Karpas-422 (cell line): Measurements from ENCODE around the gene PSMB2. TPM values are rescaled to one million over a fixed set of nuclear protein-coding genes. Genes with fewer than 3 reads are reported as not detected.
A peak's percentile ranks its signal among the peaks of the same experiment; 100 is the strongest.
"Not testable (repeated sequence)": the region's sequence is repeated elsewhere in the genome, so short reads cannot be mapped to it uniquely, and the experiment has no call there.

Source experiments
- DNase-seq: peaks from one replicate; pipeline ENCODE4 v3.0.0-alpha.2; 2015
- H2AFZ ChIP-seq: fragments of 200-600 bp; sonication (generic); 2 replicates; pipeline ENCODE4 v1.6.1; 2014; ENCODE audit warnings: antibody characterized with exemption, low read length, mixed read lengths
- H3K27ac ChIP-seq: fragments of 200-600 bp; sonication (generic); 2 replicates; pipeline ENCODE4 v1.5.1; 2014; ENCODE audit warnings: mild to moderate bottlenecking, low read length, moderate library complexity
- H3K27me3 ChIP-seq: fragments of 200-600 bp; sonication (generic); 2 replicates; pipeline ENCODE4 v1.6.1; 2014; ENCODE audit warnings: low read length, mixed read lengths
- H3K36me3 ChIP-seq: fragments of 200-600 bp; sonication (generic); 2 replicates; pipeline ENCODE4 v1.6.1; 2014; ENCODE audit warnings: low read length, mixed read lengths; ENCODE audit not compliant: insufficient read depth
- H3K4me1 ChIP-seq: fragments of 200-600 bp; sonication (generic); 2 replicates; pipeline ENCODE4 v1.6.1; 2014; ENCODE audit warnings: mild to moderate bottlenecking, low read length, mixed read lengths
- H3K4me2 ChIP-seq: fragments of 200-600 bp; sonication (generic); 2 replicates; pipeline ENCODE4 v1.6.1; 2014; ENCODE audit warnings: low read length, low read depth, mild to moderate bottlenecking; ENCODE audit not compliant: poor library complexity, severe bottlenecking
- H3K4me3 ChIP-seq: fragments of 200-600 bp; sonication (generic); 2 replicates; pipeline ENCODE4 v1.5.1; 2014; ENCODE audit warnings: mild to moderate bottlenecking, antibody characterized with exemption, low read length, mixed read lengths
- H3K79me2 ChIP-seq: fragments of 200-600 bp; sonication (generic); 2 replicates; pipeline ENCODE4 v1.6.1; 2014; ENCODE audit warnings: mild to moderate bottlenecking, low read length, mixed read lengths
- H3K9ac ChIP-seq: fragments of 200-600 bp; sonication (generic); 2 replicates; pipeline ENCODE4 v1.6.0; 2014; ENCODE audit warnings: low read length
- H3K9me2 ChIP-seq: fragments of 200-600 bp; sonication (generic), shearing (Covaris generic); replicated peaks from 2 replicates; pipeline ENCODE4 v1.6.0; 2014; ENCODE audit warnings: mild to moderate bottlenecking, low read length, moderate library complexity; ENCODE audit not compliant: insufficient read depth
- H3K9me3 ChIP-seq: fragments of 300-700, 200-600 bp; sonication (generic); 2 replicates; pipeline ENCODE4 v1.6.1; 2014; ENCODE audit warnings: low read length, mixed read lengths
- H4K20me1 ChIP-seq: fragments of 200-600 bp; sonication (generic); 2 replicates; pipeline ENCODE4 v1.6.1; 2014; ENCODE audit warnings: mild to moderate bottlenecking, antibody characterized with exemption, low read length, low read depth; ENCODE audit not compliant: insufficient read depth
- total RNA-seq: library from RNA; depleted of rRNA; stranded (reverse); fragments of >200 nt; shearing (Covaris generic); gene quantifications from 2 replicates; pipeline ENCODE4 v1.2.3, GENCODE V29; 2014; ENCODE audit warnings: low replicate concordance; rRNA removed

PSMB2 gene
- total RNA-seq = 28.4 and 59.7 TPM in 2 replicates

- peak within 1 kb of the TSS; percentile 28 for H2AFZ ChIP-seq
- no peaks in the 10 kb centered on the region for H3K9me3 ChIP-seq
- peak; percentile 98 for DNase-seq
- H3K9me2 ChIP-seq = no peaks in the 10 kb centered on the region
- H3K4me2 ChIP-seq = peak within 1 kb of the TSS; percentile 70
- H4K20me1 ChIP-seq = 0 out of 2 replicates have a peak, but pooled peaks cover 1% of the 10 kb centered on the region
- H3K79me2 ChIP-seq = peaks cover 47% of the 10 kb centered on the region
- H3K9ac ChIP-seq = peak within 1 kb of the TSS; percentile 84
- H3K36me3 ChIP-seq = peaks cover 8% of the 10 kb centered on the region
- peak within 1 kb of the TSS; percentile 87 for H3K4me3 ChIP-seq
- H3K27me3 ChIP-seq = no peaks in the 10 kb centered on the region
- peak within 1 kb of the TSS; percentile 63 for H3K27ac ChIP-seq
- peaks cover 43% of the 10 kb centered on the region for H3K4me1 ChIP-seq
Observed at GRCh38 chr1:35641233-35641866, at the start of gene PSMB2. PSMB2 (minus strand) TSS chr1:35641526; CDS start chr1:35641432, 94 bp downstream.

GRCh38 chr1:35691080-35691479 is 49.8 kb upstream of the PSMB2 start:
- H3K9me3 ChIP-seq = no peaks in the 10 kb centered on the region
- H3K9me2 ChIP-seq = no peaks in the 10 kb centered on the region
- H4K20me1 ChIP-seq = no peaks in the 10 kb centered on the region
- no peak overlapping the region for H3K9ac ChIP-seq
- H3K27ac ChIP-seq = no peak overlapping the region
- H3K4me2 ChIP-seq = no peak overlapping the region
- H3K4me1 ChIP-seq = no peaks in the 10 kb centered on the region
- H2AFZ ChIP-seq = no peak overlapping the region
- H3K79me2 ChIP-seq = no peaks in the 10 kb centered on the region
- H3K27me3 ChIP-seq = no peaks in the 10 kb centered on the region
- H3K4me3 ChIP-seq = no peak overlapping the region
- no peaks in the 10 kb centered on the region for H3K36me3 ChIP-seq
- DNase-seq = no peak

- H3K9me2 ChIP-seq, H3K4me2 ChIP-seq, H3K4me3 ChIP-seq, H3K27me3 ChIP-seq, H3K4me1 ChIP-seq, DNase-seq, H3K9me3 ChIP-seq, H3K36me3 ChIP-seq, H2AFZ ChIP-seq, H3K9ac ChIP-seq, H4K20me1 ChIP-seq, H3K79me2 ChIP-seq, H3K27ac ChIP-seq: not testable (repeated sequence)
Observed at GRCh38 chr1:35690103-35690502, 48.8 kb upstream of the PSMB2 start.

GRCh38 chr1:35688161-35688560 is 46.8 kb upstream of the PSMB2 start:
- Histone ChIP-seq H4K20me1 (no peaks in the 10 kb centered on the region), H3K9me3 (no peaks in the 10 kb centered on the region), H2AFZ (no peak overlapping the region), H3K27me3 (no peaks in the 10 kb centered on the region), H3K79me2 (no peaks in the 10 kb centered on the region), H3K9me2 (no peaks in the 10 kb centered on the region), H3K4me1 (no peaks in the 10 kb centered on the region), H3K4me2 (no peak overlapping the region), H3K27ac (no peak overlapping the region), H3K4me3 (no peak overlapping the region), H3K9ac (no peak overlapping the region), H3K36me3 (no peaks in the 10 kb centered on the region)
- DNase-seq = no peak

GRCh38 chr1:35683012-35683411 is 41.7 kb upstream of the PSMB2 start:
- Histone ChIP-seq H3K27ac (no peak overlapping the region), H3K9me2 (no peaks in the 10 kb centered on the region), H3K4me1 (no peaks in the 10 kb centered on the region), H3K27me3 (no peaks in the 10 kb centered on the region), H3K36me3 (no peaks in the 10 kb centered on the region), H3K4me3 (no peak overlapping the region), H4K20me1 (no peaks in the 10 kb centered on the region), H3K79me2 (no peaks in the 10 kb centered on the region), H3K4me2 (no peak overlapping the region), H3K9ac (no peak overlapping the region), H2AFZ (no peak overlapping the region), H3K9me3 (no peaks in the 10 kb centered on the region)
- no peak for DNase-seq

GRCh38 chr1:35680271-35680670 is 38.9 kb upstream of the PSMB2 start:
- no peaks in the 10 kb centered on the region for H3K9me3 ChIP-seq
- H3K36me3 ChIP-seq = no peaks in the 10 kb centered on the region
- no peak overlapping the region for H3K9ac ChIP-seq
- no peaks in the 10 kb centered on the region for H3K9me2 ChIP-seq
- H4K20me1 ChIP-seq = no peaks in the 10 kb centered on the region
- no peak overlapping the region for H3K4me3 ChIP-seq
- H2AFZ ChIP-seq = no peak overlapping the region
- H3K4me1 ChIP-seq = no peaks in the 10 kb centered on the region
- no peak overlapping the region for H3K27ac ChIP-seq
- DNase-seq = no peak
- no peak overlapping the region for H3K4me2 ChIP-seq
- H3K79me2 ChIP-seq = no peaks in the 10 kb centered on the region
- no peaks in the 10 kb centered on the region for H3K27me3 ChIP-seq

- no peaks in the 10 kb centered on the region for H3K27me3 ChIP-seq
- H3K36me3 ChIP-seq = no peaks in the 10 kb centered on the region
- no peaks in the 10 kb centered on the region for H3K4me1 ChIP-seq
- H4K20me1 ChIP-seq = no peaks in the 10 kb centered on the region
- no peak overlapping the region for H3K4me2 ChIP-seq
- DNase-seq = no peak
- H3K9me3 ChIP-seq = no peaks in the 10 kb centered on the region
- no peak overlapping the region for H3K27ac ChIP-seq
- H3K9ac ChIP-seq = no peak overlapping the region
- no peaks in the 10 kb centered on the region for H3K9me2 ChIP-seq
- no peaks in the 10 kb centered on the region for H3K79me2 ChIP-seq
- H3K4me3 ChIP-seq = no peak overlapping the region
- H2AFZ ChIP-seq = no peak overlapping the region
Observed at GRCh38 chr1:35675773-35676172, 34.4 kb upstream of the PSMB2 start.

GRCh38 chr1:35674111-35674510 is 32.8 kb upstream of the PSMB2 start:
- no peaks in the 10 kb centered on the region for H4K20me1 ChIP-seq
- H3K9me2 ChIP-seq = no peaks in the 10 kb centered on the region
- H3K4me2 ChIP-seq = no peak overlapping the region
- no peak overlapping the region for H2AFZ ChIP-seq
- no peaks in the 10 kb centered on the region for H3K9me3 ChIP-seq
- H3K9ac ChIP-seq = no peak overlapping the region
- no peak for DNase-seq
- no peak overlapping the region for H3K27ac ChIP-seq
- no peak overlapping the region for H3K4me3 ChIP-seq
- no peaks in the 10 kb centered on the region for H3K27me3 ChIP-seq
- no peaks in the 10 kb centered on the region for H3K36me3 ChIP-seq
- no peaks in the 10 kb centered on the region for H3K4me1 ChIP-seq
- no peaks in the 10 kb centered on the region for H3K79me2 ChIP-seq
